SK-N-DZ (cell line): ENCODE measurements around the gene RTN4RL2.
A peak's percentile ranks its signal among the peaks of the same experiment; 100 is the strongest.
"Not testable (repeated sequence)": the region's sequence is repeated elsewhere in the genome, so short reads cannot be mapped to it uniquely, and the experiment has no call there.

Source experiments
- DNase-seq: peaks from one replicate; pipeline ENCODE4 v3.0.0-alpha.2; 2015; ENCODE audit warnings: low spot score

The RTN4RL2 gene

DNA sequence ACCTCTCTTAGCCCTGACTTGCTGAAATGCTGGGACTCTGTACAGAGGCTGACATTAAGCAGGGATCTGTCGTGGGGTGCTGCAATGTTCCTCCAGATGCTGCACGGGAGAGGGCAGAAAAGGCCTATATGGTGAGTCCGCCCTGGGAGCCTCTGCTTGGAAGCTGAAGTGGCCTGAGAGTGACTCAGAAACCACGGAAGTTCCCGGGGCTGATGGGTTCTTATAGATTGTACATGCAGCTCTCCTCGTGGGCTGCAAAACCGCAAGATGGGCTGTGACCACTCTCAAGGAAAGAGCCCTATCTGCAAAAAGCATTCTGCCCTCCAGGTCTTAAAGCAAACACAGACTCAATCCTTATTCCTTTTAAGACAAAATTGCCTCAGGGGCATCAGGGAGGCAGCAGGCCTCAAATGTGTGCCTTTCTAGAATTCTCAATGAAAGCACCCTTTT is 27.6 kb upstream of the RTN4RL2 start:
- no peak for DNase-seq

DNA sequence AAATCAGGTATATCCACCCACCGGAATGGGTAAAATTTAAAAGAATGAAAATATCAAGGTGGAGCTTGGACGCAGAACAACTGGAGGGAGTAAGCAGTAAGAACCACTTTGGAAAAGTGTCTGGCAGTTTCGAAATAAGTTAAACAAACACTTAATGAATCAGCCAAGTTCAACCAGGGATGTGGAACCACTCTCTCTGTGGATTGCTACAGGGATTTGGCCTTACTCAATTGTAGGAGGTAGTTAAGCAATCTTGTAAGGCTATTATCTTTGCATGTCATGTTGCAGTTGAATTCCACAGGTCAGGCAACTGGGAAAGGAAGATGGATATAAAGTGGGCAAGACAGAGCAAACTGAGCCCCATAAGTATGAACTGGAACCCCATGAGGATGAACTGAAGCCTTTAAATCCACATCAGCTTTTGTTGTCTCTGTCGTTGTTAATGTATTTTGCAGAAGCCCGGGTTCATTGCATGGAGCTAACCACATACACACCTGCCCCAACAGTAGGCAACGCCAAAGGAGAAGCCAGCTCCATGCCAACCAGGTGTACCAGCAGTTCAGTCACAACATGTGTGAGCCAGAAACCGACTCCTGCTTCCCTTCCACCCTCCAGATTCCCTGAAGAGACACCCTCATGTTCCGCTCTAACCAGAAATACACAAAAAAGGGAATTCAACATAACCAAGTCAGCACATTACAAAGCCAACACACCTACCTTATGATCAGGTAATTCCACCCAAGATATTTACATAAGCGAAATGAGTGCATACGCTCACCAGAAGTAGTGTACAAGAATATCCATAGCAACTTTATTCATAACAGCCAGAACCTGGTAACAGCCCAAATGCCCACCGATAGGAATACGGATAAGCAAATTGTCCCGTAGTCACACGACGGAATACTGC is 25.4 kb upstream of the RTN4RL2 start:
- no peak for DNase-seq

DNA sequence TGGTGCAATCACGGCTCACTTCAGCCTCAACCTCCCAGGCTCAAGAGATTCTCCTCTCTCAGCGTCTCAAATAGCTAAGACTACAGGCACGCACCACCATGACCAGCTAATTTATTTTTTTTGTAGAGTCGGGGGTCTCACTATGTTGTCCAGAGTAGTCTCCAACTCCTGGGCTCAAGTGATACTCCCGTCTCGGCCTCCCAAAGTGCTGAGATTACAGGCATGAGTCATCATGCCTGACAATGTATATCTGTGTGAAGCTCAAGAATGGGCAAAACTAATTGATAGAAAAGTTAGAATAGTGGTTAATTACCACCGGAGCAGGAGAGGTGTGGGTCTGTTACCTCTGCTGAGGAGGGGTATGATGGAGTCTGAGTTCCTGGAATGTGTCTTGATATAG is 24.3 kb upstream of the RTN4RL2 start:
- no peak for DNase-seq

DNA sequence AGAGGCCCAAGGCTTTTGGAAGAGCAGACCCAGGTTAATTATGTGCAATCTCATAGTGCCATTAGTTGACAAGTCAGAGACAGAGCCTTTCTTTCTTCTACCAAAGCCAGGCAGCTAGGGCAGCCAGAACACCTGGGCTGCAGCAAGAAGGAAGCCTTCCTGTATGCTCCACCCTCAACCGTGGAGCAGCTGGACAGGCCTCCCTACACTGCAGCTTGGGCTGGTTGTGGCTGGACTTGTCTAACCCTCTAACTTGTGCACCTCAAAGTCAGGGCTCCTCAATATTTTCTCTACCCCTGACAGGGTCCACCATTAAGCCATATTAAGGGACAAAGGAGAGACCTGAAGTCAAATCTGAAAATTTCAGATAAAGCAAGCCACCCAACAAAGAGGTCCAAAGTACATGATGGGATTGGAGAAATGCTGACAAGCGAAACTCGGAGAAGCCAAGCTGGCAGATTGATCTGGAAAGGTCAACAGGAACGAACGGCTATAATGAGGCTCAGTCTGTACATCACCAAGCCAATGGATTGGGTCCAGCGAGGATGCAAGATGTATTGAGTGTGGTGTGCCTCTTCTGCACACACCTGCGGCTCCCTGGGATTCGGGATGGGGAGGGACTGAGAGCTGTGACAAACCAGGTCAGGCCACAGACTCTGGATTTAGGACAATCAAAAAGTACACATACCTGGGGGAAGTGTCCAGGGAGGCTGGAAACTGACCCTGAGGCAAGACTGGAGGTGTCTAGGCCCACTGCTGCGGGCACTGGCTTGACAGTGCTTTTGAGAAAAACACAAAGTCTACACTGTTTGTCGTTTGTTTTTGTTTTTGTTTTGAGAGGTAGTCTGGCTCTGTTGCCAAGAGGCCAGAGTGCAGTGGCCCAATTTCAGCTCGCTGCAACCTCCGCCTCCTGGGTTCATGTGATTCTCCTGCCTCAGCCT is 21.7 kb upstream of the RTN4RL2 start:
- DNase-seq, result no peak

DNA sequence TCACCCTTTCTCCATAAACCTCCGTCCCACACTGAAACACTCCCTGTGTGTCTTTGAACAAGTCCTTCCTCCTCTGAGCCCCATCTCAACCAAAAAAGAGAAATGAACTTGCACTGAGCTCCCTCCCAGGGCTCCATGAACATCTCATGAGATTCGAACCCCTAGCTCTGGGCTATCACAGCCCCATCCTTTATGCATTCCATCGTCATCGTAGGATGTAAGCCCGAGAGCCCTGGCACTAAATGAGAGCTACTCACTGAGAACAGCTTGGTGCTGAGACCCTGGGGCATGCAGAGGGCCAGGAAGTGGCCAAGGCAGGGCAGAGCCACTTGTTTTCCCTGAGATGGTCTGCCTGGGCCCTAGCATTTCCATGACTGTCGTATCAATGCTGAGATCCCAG is 20.5 kb upstream of the RTN4RL2 start:
- DNase-seq, result no peak

DNA sequence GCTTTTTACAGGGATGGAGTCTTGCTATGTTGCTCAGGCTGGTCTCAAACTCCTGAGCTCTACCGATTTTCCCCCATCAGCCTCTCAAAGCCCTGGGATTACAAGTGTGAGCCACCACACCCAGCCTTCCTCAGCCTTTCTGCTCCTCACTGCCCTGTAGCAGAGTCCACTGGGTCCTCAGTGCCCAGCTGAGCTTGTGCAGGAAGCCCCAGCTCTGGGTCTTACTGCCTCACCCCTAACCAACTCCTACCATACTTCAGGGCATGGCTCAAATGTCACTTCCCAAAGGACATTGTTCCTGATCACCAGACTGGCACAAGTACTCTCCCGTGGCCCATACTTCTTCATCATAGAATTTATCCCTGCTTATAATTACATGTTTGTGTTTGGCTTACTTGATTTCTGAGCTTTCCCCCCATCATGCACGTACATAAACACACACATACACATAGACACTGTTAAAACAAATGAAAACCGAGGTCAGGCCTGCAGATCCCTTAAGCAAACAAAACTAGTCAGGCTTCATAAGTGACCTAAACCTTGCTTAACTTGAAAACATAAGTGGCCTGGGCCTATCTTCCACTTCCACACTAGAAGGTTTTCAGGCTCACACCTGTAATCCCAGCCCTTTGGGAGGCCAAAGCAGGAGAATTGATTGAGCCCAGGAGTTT is 19.4 kb upstream of the RTN4RL2 start:
- DNase-seq, result no peak

DNA sequence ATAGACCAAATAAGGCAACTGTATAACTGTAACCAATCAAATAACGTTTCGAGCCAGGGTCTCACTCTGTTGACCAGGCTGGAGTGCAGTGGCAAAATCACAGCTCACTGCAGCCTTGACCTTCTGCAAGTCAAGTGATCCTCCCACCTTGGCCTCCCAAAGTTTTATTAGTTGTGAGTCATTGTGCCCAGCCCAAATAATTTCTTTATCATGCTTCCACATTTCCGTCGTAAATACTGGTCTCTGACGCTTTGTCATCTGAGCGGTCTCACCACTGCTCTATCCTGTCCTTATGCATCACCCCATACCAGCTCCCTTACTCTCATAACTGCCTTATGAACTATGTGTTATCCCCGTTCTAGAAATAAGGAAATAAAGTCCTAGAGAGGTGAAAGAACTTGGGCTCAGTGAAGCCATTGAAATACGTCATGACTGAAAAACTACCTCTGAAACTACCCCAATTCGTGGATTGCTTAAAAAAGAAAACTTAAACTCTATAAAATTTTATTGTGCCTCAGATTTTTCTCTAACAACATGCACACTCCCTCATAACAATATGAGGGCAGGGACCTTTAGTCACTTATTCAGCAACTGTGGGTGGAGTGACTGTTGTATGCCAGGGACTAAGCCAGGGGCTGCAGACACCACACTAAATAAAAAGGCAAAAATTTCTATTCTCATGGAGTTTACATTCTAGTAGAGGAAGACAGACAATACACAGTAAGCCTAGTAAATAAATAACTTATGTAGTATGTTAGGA is 15.8 kb upstream of the RTN4RL2 start:
- DNase-seq, result no peak

DNA sequence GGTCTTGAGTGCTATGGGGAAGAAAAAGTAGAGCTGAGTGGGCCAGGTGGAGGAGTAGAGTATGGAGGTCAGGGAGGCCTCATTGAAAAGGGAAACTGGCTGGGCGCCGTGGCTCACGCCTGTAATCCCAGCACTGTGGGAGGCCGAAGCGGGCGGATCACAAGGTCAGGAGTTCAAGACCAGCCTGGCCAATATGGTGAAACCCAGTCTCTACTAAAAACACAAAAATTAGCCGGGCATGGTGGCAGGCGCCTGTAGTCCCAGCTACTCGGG is 15.3 kb upstream of the RTN4RL2 start:
- not testable (repeated sequence) for DNase-seq

DNA sequence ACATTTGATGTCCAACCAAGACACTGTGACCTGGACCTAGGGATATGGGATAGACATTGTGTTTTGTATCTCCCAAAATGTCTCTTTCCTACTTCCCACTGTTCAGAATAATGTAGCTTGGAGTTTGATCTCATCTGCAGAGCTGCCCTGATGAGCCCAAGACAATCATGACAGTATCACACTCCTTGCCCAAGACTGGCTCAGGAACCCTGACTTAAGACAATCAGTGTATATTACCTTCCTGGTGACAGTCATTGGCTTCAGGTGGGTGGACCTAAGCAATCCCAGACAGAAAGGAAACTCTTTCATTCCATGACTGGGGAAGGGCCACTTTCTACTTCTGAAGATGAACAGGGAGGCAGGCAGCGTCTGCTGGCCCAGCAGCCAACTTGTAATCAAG is 14.3 kb upstream of the RTN4RL2 start:
- DNase-seq, result no peak

DNA sequence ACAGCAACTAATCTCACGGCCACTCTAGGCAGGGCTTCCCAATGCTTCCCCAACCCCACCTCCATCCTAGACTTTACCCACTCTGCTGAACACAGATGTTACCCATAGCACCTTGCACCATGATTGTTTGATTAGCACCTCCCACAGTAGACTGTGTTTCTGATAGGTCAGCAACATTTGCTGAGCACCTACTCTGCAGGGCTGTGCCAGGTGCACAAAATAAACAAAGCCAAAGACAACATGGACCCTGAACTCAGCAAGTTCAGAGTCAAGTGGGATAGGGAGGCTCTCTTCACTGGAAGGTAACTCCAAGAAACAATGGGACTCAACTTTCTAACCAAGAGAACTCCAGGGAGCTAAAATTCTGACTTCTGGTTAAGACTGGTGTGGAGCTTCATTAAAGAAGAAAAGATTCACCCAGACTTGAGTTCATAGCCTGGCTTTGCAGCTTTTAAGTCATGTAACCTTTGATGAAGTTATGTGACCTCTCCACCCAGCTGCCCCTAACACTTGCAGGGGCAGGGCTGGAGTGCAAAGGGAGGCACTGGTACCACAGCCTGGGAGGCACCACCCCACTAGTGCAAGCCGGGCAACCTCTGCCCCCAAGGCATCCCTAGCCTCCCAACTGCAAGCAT is 6.7 kb upstream of the RTN4RL2 start:
- no peak for DNase-seq

DNA sequence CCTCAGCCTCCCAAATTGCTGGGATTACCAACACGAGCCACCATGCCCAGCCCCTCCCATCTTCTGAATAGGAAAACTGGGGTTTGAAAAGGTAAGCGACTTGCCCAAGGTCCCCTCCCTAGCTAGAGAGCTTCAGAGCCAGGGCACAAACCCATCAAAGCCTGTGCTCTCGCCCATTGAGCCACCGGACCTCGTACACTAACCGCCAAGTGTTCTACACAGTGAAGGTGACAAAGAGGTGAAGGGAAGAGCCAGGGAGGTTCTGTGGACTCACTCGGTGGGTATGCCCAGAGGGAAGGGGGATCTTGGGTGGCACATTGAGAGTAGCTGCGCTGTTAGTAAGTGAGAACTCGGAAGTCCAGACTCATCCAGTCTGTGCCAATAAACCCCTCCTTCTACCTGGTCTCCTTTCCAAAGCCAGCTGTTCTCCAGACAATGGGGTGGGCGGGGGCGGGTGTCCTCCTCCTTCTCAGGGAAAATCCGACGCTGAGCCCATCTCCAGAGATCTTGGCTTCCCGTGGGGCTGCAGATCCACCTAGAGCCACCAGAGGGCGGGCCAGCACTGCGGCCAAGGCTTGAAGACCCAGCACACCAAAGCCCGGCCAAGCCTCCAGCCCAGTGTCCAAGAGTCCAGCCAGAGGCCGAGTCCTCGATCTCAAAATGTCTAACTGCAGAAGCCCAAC is 3.2 kb upstream of the RTN4RL2 start:
- peak; percentile 82 for DNase-seq

DNA sequence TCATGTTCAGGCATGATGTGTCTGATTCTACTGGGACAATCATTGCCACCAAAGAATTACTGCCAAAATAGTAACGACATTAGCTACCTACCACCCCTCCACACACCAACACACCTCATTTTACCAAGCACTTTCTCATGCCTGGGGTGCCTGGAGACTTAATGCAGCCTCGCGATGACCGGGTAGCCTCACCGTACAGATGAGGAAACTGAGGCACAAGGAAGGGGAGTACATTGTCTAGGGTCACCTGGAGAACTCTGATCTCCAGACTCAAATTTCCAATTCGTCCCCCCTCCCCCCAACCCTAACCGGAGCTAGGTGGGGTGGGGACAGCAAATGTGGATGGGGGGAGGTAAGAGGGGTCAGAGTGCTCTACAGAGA is 2.7 kb upstream of the RTN4RL2 start:
- DNase-seq, result no peak

DNA sequence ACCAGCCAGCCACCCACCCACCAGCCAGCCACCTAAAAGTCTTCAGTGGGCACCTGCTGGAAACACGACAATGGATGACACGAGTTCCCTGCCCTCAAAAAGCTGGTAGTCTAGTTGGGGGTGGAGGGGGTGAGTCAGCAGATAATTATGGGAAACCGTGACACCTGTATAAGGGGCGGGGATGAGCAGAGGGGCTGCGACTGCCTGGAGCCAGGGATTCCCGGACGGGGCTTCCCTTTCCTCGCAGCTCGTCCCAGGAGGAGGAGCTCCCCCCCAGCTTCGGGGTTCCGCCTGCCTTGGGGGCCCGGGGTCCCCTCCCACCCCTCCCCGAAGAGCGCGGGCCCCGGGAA is 2.3 kb upstream of the RTN4RL2 start:
- DNase-seq, result no peak

DNA sequence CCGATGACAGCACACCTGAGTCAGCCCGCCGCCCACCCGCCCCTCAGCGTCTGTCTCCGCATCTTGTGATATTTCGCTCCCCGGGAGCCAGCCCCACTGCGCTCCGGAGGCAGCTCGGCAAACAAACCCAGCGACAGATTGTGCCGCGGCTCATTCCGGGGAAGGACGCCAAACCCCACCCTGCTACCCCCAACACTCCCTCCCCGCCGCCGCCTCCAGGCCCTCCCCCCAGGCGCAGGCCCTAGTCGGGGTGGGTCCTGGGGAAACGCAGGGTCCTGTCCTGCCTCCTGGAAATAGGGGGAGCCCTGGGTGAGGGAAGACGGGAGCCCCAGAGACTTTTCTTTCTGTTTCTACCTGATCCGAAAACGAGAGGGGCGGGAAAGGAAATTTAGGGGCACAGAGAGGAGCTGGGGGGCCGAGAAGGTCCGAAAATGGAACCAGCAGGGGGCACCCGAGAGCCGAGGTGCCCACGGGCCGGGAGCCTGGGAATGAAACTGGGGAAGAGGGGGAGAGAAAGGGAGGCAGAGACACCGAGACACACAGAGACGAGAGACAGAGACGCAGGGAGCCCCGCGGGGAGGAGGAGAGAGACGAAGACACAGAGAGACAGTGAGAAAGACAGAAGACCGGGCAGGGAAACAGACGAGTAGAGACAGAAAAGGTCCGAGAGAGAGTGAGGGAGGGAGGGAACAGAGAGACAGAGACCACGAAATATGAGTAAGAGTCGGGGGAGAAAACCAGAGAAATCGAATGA is 1.7 kb upstream of the RTN4RL2 start:
- DNase-seq, result peak; percentile 40

DNA sequence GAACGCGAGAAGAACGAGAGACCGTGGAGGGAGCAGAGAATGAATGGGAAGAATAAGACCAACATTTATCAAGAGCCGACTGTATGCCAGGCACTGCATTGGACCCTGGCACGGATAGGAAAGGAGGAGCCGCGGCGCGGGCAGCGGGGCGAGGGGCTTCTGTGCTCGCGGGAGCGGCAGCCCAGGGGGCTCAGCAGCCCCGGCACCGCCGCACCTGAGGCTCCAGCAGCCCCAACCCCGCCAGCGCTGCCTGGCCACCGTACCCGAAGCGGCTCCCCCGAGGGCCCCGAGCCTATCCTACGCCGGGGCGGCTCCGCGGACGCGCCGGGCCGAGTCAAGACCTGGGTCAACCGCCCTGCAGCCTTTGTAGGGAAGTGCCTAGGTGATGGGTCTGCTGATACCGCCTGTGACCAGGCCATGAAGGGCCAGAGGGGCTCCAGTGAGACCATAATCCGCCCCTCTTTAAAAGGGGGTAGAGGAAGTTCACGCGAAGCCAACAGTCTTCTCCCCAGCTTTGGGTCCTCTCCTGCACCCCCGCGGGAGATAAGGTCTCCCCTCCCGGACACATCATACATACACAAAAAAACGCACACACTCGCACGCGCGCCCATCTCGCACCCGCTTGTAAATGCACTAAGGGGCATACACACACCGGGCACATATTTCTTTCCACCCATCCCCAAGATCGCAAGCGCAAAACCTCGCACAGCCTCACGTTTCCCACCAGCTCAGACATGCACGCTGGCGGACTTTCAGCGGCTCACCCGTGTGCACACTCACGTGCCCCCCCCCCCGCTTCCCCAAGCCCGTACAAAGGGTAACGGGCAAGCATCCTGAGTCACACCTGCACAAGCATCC is 935 bp upstream of the RTN4RL2 start:
- no peak for DNase-seq

DNA sequence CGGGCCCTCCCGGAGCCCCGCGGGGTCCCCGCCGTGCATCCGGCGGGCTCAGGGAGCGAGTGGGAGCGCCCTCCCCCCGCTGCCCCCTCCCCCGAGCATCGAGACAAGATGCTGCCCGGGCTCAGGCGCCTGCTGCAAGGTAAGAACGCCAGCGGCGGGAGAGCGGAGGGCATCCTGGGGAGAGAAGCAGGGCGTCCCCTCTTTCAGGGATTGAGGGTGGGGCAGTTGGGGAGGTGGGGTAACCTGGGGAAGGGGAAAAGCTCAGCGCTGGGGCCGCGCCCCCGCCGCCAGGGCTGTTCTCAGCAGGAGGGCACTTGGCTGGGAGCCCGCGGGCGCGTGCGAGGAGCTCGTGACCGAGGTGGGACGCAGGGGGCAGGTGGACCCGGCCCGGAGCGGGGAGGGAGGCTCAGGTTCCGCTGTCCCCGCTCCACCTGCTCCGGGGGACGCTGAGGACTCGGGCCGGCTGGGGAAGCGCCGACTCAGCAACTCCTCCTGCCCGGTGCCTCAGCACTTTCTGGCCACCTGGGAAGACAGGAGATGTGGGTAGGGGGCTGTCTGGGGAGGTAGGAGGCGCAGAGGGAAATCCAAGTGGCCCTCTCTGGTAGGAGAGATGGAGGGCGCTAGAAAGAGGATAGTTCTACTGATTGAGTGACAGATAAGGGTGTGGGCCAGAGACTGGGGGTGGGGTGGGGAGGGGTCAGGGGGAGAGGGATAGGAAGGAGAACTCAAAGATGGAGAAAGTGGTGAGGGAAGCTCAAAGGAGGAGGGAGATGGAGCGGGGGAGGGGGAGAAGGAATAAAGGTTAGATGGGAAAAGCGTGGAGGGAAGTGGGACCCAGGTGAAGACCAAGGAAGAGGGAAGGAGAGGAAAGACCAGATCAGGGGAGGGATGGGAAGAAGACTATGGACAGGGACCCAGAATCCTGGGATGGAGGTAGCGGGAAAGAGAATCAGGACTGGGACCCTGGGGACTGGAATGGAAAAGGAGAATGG is 726 bp downstream of the RTN4RL2 start:
- no peak for DNase-seq

DNA sequence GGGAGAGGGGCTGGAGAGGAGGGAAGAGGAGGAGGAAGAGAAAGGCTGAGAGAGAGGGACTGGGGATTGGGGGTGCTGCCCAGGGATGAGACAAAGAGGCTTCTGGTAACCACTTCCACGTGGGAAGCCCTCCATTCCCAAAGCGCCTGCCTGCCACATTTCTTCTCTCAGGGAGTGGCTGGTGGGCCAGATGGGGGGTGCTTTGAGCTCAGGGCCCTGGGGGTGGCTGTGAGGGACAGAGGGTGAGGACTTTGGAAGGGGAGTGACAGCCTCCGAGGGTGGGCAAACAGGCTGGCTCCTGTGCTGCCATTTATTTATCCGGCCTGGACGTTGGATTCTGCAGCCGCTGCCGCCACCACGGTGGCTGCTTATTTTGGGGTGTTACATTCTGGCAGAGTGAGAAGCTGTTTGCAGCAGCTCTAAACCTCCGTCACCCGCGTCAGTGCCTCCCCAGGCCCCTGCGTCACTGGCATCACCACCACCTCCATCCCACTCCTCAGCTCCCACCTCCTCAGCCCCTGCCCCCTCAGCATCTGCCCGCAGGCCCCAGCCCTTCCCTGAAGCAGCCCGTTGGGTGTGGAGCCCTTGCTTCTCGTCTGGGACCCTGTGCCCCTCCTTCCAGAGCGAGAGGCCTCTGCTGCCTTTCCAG is 1.6 kb downstream of the RTN4RL2 start:
- no peak for DNase-seq
